ENCODE data around the gene BAK1.
"Not testable (repeated sequence)": the region's sequence is repeated elsewhere in the genome, so short reads cannot be mapped to it uniquely, and the experiment has no call there.

BAK1 gene

GRCh38 chr6:33549196-33549595 is 30.9 kb downstream of the BAK1 start:
- DNase-seq = no peak

- DNase-seq = no peak
Measured at GRCh38 chr6:33547499-33547898, 32.6 kb downstream of the BAK1 start.

GRCh38 chr6:33546766-33547165 is 33.3 kb downstream of the BAK1 start:
- no peak for DNase-seq

GRCh38 chr6:33545292-33545691 is 34.8 kb downstream of the BAK1 start:
- not testable (repeated sequence) for DNase-seq

GRCh38 chr6:33543116-33543515 is 37.0 kb downstream of the BAK1 start:
- no peak for DNase-seq

- no peak for DNase-seq
Measured at GRCh38 chr6:33540768-33541167, 39.3 kb downstream of the BAK1 start.

- DNase-seq = no peak
Measured at GRCh38 chr6:33534702-33535101, 45.4 kb downstream of the BAK1 start.

GRCh38 chr6:33533163-33533869 is 46.8 kb downstream of the BAK1 start:
- peak; percentile 32 for DNase-seq

- DNase-seq = not testable (repeated sequence)
Measured at GRCh38 chr6:33532431-33532830, 47.6 kb downstream of the BAK1 start.

- not testable (repeated sequence) for DNase-seq
Measured at GRCh38 chr6:33530617-33531016, 49.5 kb downstream of the BAK1 start.
